HS-27A (cell line): ENCODE measurements around the gene FBLN7.

Source experiments
- DNase-seq: peaks from one replicate; pipeline ENCODE4 v3.0.0-alpha.2; 2012; ENCODE audit warnings: low read depth, missing footprints

The FBLN7 gene

DNA sequence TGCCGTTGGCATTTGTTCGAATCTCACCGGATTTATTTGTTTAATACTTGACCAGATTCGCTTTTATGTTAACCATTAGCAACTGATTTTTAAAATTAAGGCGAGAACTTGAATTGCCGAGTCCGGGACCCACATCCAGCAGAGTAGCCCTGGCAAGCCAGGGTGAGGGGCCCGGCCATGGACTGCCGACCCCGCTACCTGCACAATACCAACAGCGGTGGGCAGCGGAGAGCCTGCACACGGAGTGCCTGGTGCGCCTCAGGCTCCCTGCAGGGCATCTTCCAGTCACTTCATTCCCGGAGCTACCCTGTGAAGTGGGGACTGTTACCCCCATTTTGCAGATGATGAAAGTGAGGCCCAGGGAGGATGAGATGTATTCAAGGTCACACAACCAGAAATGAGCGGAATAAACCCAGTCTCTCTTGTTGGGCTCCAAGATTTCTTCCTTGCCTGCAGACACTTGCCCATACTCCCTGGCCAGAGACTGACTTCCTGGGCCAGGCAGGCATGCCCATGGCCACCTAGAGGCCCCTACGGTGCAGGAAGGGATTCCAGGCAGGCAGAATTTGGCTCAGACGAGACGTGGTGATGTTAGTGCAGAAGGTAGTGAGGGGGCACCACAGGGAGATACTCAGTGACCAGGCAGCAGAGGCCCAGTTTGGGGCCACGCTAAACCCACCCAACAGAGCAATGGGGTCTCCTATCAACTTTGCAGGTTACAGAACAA lies 2.9 kb downstream of the FBLN7 start:
- no peak for DNase-seq

- no peak for DNase-seq
Measured at GRCh38 chr2:112141626-112142007, 3.4 kb downstream of the FBLN7 start.

- no peak for DNase-seq
Measured at GRCh38 chr2:112142525-112143078, 4.4 kb downstream of the FBLN7 start.

DNA sequence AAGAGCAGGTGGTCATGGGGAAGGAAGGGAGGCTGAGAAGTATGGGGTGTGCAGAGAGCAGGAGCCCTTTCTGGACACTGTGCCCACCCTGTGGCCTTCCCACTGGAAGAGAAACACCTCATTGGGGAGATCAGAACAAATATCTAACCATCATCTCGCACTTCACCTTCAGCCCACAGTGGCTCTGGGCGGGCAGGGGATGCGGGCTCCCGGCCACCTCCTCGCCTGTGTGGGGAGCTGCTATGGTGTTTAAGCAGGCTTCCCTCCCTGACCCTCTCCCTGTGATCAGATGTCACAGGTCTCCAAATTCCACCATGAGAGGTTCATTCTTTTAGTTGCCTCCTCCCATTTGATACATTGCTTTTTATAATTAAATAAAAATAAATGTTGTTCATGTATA lies 5.0 kb downstream of the FBLN7 start:
- no peak for DNase-seq

- DNase-seq, result no peak
Measured at GRCh38 chr2:112144966-112145365, 6.8 kb downstream of the FBLN7 start.

DNA sequence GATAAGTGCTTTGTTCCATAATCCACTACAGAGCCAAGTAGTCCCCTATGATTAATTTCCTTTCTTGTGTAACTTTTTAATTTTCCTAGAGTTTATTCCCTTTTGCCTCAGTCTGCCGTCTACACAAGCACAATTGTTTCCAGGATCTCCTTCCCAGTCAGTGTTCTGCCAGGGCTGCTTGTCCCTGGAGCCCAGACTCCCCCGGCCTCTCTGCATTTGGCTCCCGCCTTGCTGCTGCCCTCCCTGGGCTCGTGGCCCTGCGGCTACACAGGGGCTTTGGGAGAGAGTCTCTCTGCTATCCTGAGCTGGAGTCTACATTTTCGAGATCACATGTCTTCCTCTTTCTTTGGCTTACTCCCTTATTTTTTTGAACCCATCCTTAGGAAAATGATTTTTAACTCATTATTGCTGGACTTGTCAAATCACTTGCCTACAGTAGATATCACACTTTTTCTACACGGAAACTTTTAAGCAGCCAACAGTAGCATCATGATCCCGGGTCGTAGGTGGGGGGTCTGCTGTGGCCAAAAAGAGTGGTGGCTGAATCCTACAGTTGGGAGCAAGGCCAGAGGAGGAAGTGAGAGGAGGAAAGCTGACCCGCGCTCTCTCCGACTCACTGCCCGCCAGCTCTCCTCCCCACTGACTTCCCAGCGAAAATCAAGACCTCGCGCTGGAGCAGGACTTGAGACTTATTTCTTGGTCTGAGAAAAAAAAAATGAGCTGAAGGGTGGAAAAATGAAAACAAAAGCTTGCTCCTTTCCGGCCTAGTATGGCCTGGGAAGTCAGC lies 9.4 kb downstream of the FBLN7 start:
- no peak for DNase-seq

GRCh38 chr2:112148477-112148876 lies 10.3 kb downstream of the FBLN7 start:
- DNase-seq, result no peak

- no peak for DNase-seq
Measured at GRCh38 chr2:112149194-112149593, 11.0 kb downstream of the FBLN7 start.

DNA sequence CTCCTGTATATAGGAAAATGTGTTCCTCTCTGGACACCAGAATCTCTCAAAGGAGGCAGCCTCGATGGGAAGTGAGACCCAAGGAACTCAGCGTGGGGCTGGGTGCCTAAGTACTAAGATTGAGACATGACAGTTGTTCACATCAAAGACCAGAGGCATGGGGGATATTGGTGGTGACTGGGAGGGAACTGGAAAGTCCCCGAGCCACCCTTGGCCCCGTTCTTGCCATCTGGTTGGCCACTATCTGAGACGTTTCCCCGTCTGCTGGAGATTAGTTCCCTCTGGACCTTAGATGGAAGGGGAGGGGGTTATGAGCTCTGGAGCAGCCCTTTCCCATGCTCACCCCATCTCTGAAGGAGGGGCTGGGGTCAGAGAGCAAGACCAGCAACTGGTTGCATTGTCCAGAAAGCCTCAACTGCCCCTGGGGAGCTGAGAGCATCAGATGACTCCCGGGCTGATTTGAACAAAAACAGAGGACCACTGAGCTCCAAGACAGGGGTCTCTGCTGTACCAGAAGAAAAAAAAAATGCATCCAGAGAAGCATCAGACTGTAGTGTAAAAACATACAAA lies 11.8 kb downstream of the FBLN7 start:
- no peak for DNase-seq

GRCh38 chr2:112150447-112150846 lies 12.3 kb downstream of the FBLN7 start:
- peak; percentile 78 for DNase-seq

GRCh38 chr2:112150851-112151250 lies 12.7 kb downstream of the FBLN7 start:
- no peak for DNase-seq

- DNase-seq, result no peak
Measured at GRCh38 chr2:112151271-112151670, 13.1 kb downstream of the FBLN7 start.

DNA sequence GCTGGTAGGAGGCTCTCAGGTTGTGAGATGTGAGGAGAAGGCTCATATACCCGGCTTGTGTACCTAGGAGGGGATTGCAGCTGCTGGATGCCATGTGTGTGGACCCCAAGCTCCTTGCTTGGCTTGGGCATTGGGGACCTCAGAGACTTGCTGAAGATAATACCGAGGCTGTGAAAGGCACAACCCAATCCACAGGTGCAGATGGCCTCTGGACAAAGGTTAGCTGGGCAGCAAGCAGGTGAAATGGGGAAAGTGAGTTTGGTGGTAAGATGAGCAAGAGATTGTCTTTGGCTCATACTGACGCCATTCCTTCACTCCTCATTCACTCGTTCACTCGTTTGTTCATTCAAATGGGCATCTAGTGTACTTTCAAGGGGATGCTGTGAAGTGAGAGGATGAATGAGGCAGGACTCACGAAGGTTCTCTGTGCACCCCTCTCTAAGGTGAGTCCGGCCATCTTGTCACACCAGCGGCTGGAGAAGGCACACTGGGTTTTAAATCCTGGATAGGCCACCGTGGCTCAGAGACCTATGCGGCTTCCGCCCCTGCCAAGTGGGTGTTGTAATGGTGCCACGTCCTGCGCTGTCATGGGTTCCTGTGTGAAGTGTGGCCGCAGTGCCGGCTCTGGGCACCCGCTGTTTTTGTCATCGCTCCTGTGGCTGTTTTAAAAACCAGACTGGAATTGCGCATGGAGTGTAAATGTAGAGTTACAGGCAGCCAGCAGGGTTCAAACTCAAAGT lies 13.7 kb downstream of the FBLN7 start:
- no peak for DNase-seq

- DNase-seq, result no peak
Measured at GRCh38 chr2:112152476-112153178, 14.4 kb downstream of the FBLN7 start.

DNA sequence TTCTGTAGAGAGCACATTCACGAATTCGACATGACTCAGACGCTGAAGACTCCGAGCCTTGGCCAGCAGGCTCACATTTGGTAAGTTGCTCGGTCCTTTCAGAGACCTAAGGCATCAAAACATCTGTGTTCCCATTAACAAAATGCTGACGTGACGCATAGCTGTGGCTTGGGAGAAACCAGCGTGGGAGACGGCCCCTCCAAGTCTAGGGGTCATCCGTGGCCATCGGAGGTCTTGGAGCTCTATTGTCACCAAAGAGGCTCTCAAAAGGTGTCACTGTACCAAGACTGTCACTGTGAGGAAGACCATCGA lies 14.9 kb downstream of the FBLN7 start:
- no peak for DNase-seq

GRCh38 chr2:112153501-112153900 lies 15.3 kb downstream of the FBLN7 start:
- DNase-seq, result no peak

- no peak for DNase-seq
Measured at GRCh38 chr2:112154246-112155117, 16.3 kb downstream of the FBLN7 start.

DNA sequence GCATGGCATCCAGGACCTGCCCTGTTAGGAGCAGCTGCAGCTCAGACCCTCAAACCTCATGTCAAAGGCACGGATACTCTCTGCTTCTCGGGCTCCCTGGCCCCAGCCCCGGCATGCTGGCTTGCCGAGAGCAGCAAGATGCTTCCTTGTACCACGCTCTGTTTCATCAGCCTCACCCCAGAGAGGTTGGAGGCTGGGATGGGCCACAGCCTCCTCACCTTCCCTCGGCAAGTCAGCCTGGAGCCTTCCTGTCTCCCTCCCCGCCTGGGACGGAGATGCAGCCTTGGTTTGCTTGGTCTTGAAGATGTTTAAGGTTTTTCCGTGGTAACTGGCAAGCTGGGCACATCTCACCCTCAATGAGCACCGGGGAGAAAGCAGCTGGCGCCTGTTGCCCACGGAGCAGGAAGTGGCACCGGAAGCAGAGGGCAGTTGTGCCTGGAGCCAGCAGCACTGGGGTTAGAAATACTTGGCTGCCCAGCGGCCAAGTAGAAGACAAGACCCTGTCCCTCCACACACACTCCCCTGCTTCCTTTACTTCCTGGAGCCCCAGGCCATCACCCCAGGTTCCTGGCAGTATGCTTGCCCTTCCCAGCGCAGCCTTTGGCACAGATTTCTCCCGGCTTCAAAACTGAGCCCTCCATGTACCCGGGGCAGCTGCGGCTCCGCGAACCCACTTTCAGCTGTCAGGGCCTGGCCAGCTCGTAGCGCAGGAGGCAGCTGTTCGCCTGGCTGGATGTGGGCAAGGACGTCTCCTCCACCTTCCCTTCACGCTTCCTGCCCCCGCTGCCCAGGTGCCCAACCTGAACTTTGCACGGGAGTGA lies 17.4 kb downstream of the FBLN7 start:
- DNase-seq, result no peak

DNA sequence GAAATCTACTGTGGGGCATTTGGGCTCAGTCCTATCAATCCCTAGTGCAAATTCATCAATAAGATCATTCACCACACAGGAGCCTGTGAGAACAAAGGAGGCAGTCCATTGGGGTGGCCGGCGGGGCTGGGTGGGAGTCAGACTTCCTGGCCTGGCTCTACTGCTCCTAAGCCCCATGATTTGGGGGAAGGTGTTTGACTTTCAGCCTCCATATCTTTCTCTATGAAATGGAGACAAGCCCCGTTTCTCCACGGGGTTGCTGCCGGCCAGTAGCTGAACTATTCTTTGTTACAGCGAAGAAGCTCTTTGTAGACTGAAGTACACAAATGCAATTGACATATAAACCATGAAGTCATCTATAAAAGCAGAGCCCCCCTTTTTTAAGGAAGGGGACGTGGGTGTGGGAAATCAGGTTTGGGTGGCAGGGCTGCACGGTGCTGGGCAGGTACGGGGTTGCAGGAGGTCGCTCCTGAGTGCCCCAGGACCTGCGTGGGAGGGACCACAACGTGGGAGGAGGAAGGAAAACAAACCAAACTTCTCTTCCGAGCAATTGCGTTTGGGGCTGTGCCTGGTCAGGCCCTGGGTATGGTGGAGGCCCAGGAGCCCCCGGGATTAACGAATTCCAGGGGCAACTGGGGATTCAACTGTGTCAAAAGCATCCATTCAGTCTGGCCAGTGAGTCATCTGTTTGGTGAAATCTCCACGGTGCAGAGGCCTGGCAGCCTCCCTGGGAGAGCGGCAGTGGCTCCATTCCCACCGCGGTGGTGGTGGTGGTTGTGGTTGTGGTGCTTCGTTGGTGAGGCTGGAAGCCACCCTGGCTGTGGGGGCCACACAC lies 18.2 kb downstream of the FBLN7 start:
- no peak for DNase-seq
